OCI-M1 (cell line): ENCODE data around the gene SH2D7.

Experiments used
- DNase-seq: peaks from one replicate; lab custom pipeline; 2025; lab: John Stamatoyannopoulos, UW

Gene SH2D7

GRCh38 chr15:78104566-78105475, 12.5 kb downstream of the SH2D7 start:
- DNase-seq, result no peak

- no peak for DNase-seq
Measured at GRCh38 chr15:78105476-78106241, 13.3 kb downstream of the SH2D7 start.

GRCh38 chr15:78107471-78107870, 15.1 kb downstream of the SH2D7 start:
- DNase-seq, result no peak

- DNase-seq, result peak; percentile 87
Measured at GRCh38 chr15:78108300-78109084, 16.1 kb downstream of the SH2D7 start.

- DNase-seq, result no peak
Measured at GRCh38 chr15:78109156-78109555, 16.8 kb downstream of the SH2D7 start.

- no peak for DNase-seq
Measured at GRCh38 chr15:78110096-78110495, 17.7 kb downstream of the SH2D7 start.

- DNase-seq, result no peak
Measured at GRCh38 chr15:78110916-78111475, 18.6 kb downstream of the SH2D7 start.

- no peak for DNase-seq
Measured at GRCh38 chr15:78111788-78112187, 19.4 kb downstream of the SH2D7 start.

- no peak for DNase-seq
Measured at GRCh38 chr15:78112551-78112950, 20.2 kb downstream of the SH2D7 start.

- no peak for DNase-seq
Measured at GRCh38 chr15:78120523-78120922, 28.2 kb downstream of the SH2D7 start.

GRCh38 chr15:78125267-78125666, 32.9 kb downstream of the SH2D7 start:
- DNase-seq, result no peak

- no peak for DNase-seq
Measured at GRCh38 chr15:78127882-78128281, 35.5 kb downstream of the SH2D7 start.

- DNase-seq, result no peak
Measured at GRCh38 chr15:78129077-78129750, 36.9 kb downstream of the SH2D7 start.

- no peak for DNase-seq
Measured at GRCh38 chr15:78129751-78130287, 37.5 kb downstream of the SH2D7 start.

GRCh38 chr15:78130466-78131294, 38.3 kb downstream of the SH2D7 start:
- DNase-seq, result no peak

GRCh38 chr15:78131295-78132061, 39.1 kb downstream of the SH2D7 start, which contains the start of gene CIB2:
CIB2 (minus strand) TSS chr15:78131445; CDS start chr15:78131215, 230 bp downstream.
- DNase-seq, result peak; percentile 81

- DNase-seq, result no peak
Measured at GRCh38 chr15:78133801-78134200, 41.4 kb downstream of the SH2D7 start.

GRCh38 chr15:78139578-78139977, 47.2 kb downstream of the SH2D7 start:
- DNase-seq, result no peak

GRCh38 chr15:78140292-78140691, 47.9 kb downstream of the SH2D7 start:
- no peak for DNase-seq
